HG02884 (cell line): Measurements from ENCODE around the gene KRAS.

Experiments
- ATAC-seq: cut with Tn5 transposase; IDR thresholded peaks from one replicate; pipeline ENCODE4 v1.9.1; 2021; ENCODE audit warnings: mild to moderate bottlenecking, moderate library complexity; ENCODE audit not compliant: unreplicated experiment

The KRAS gene

GRCh38 chr12:25197608-25198007, 53.1 kb downstream of the KRAS start:
- no peak for ATAC-seq

GRCh38 chr12:25195056-25195971, 55.4 kb downstream of the KRAS start, which contains the start of the genes DNAI7 and ETFRF1:
Gene DNAI7, minus strand, starts transcription at chr12:25195160. Its CDS starts 82 bp downstream, at chr12:25195078.
Gene ETFRF1, plus strand, starts transcription at chr12:25195237. Its CDS starts 8,720 bp downstream, at chr12:25203957.
- peak; percentile 91 for ATAC-seq

- ATAC-seq: no peak
Measured at GRCh38 chr12:25194722-25195055, 56.0 kb downstream of the KRAS start.

- no peak for ATAC-seq
Measured at GRCh38 chr12:25194214-25194613, 56.5 kb downstream of the KRAS start.

- ATAC-seq: no peak
Measured at GRCh38 chr12:25190793-25191192, 59.9 kb downstream of the KRAS start.

GRCh38 chr12:25189656-25190055, 61.1 kb downstream of the KRAS start:
- no peak for ATAC-seq

GRCh38 chr12:25187781-25188180, 62.9 kb downstream of the KRAS start:
- ATAC-seq: no peak

- ATAC-seq: peak; percentile 83
Measured at GRCh38 chr12:25186788-25187402, 63.8 kb downstream of the KRAS start.

GRCh38 chr12:25186038-25186787, 64.5 kb downstream of the KRAS start:
- ATAC-seq: no peak

GRCh38 chr12:25184132-25184531, 66.6 kb downstream of the KRAS start:
- no peak for ATAC-seq

GRCh38 chr12:25182765-25183164, 68.0 kb downstream of the KRAS start:
- ATAC-seq: no peak

- no peak for ATAC-seq
Measured at GRCh38 chr12:25162866-25163265, 87.9 kb downstream of the KRAS start.

- no peak for ATAC-seq
Measured at GRCh38 chr12:25156061-25156460, 94.7 kb downstream of the KRAS start.

GRCh38 chr12:25155022-25155576, 95.6 kb downstream of the KRAS start:
- peak; percentile 49 for ATAC-seq
